Measurements from ENCODE around the gene SPTLC3. TPM values are rescaled to one million over a fixed set of nuclear protein-coding genes. Genes with fewer than 3 reads are reported as not detected.

The SPTLC3 gene
- polyA plus RNA-seq, 3 donors: 0.01 TPM; not detected in 2

DNA sequence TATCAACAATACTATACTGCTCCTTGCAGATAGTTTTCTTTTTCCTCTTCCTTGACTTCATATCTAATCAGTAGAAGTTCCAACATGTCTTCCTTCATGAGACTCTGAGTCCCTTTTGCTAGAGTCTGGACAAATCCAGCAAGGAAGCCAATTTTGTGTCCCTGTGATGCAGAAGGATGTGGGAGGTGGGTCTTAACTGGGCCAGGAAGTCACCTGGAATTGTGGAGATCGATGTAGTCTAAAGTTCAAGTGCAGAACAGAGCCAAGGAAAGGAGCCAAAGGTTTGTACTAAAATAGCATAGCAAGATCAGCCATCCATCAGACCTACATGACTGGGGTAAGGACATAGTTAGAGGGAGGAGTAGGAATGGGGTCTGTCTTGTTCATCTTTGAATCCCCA is 37.6 kb downstream of the SPTLC3 start:
- no peaks in the 10 kb centered on the region for H3K36me3 ChIP-seq (replicated peaks in 1 of 2; ENCODE audit: control insufficient read depth in 1 of 2, insufficient read depth in 2 of 2, low read length in 2 of 2)
- WGBS (ENCODE audit: insufficient coverage): no CpG with 5 or more reads among the region's 1 CpG
- no peaks in the 10 kb centered on the region for H3K9me3 ChIP-seq (replicated peaks in 1 of 2; ENCODE audit: control insufficient read depth in 1 of 2, insufficient read depth in 1 of 2, low read length in 2 of 2)
- H3K27ac ChIP-seq (ENCODE audit: low read depth in 1 of 2, low read length in 2 of 2): no peak overlapping the region
- no peaks in the 10 kb centered on the region for H3K27me3 ChIP-seq (ENCODE audit: control insufficient read depth in 2 of 2, insufficient read depth in 2 of 2, low read length in 2 of 2)
- Mint-ChIP-seq H3K4me3 (no peak overlapping the region), H3K27ac (no peak overlapping the region), H3K9me3 (peaks cover 0 to 8% (median 6%) of the 10 kb centered on the region in 7 donors), H3K36me3 (no peaks in the 10 kb centered on the region), H3K27me3 (ENCODE audit: low read depth in 3 of 3) (peaks cover 0 to 2% (median 2%) of the 10 kb centered on the region in 3 donors), H3K4me1 (no peaks in the 10 kb centered on the region)
- no peaks in the 10 kb centered on the region for H3K79me2 ChIP-seq (ENCODE audit: insufficient read depth, low read length)
- no peak for DNase-seq
- no peaks in the 10 kb centered on the region for H3K4me1 ChIP-seq (ENCODE audit: control insufficient read depth in 1 of 2, insufficient read depth in 2 of 2, low read length in 2 of 2)
- intact Hi-C loops (cut with micrococcal nuclease): no loop called here
- H3K4me2 ChIP-seq (replicated peaks; ENCODE audit: extremely low read depth, low read length, poor library complexity, severe bottlenecking): no peak overlapping the region
- H3K4me3 ChIP-seq (replicated peaks in 1 of 3; ENCODE audit: low read depth in 2 of 3, low read length in 3 of 3): no peak overlapping the region
- H2AFZ ChIP-seq (ENCODE audit: insufficient read depth, low read depth, low read length, poor library complexity, severe bottlenecking): no peak overlapping the region
- TF ChIP-seq CTCF (IDR thresholded peaks at IDR 0.05): no peak
- no peak overlapping the region for H3K9ac ChIP-seq (ENCODE audit: insufficient read depth, low read length, poor library complexity, severe bottlenecking)
- no peaks in the 10 kb centered on the region for H4K20me1 ChIP-seq (ENCODE audit: insufficient read depth, low read length)

- H3K27ac Mint-ChIP-seq: no peak overlapping the region
- no peak overlapping the region for H3K27ac ChIP-seq (ENCODE audit: low read depth in 1 of 2, low read length in 2 of 2)
- no peaks in the 10 kb centered on the region for H3K27me3 Mint-ChIP-seq (ENCODE audit: low read depth in 3 of 3)
- H3K36me3 Mint-ChIP-seq: no peaks in the 10 kb centered on the region
- peaks cover 2 to 14% (median 8%) of the 10 kb centered on the region in 7 donors for H3K9me3 Mint-ChIP-seq
- no peak overlapping the region for H3K4me3 Mint-ChIP-seq
- intact Hi-C loops (cut with micrococcal nuclease): no loop called here
- no peaks in the 10 kb centered on the region for H4K20me1 ChIP-seq (ENCODE audit: insufficient read depth, low read length)
- no peak for DNase-seq
- H3K4me1 ChIP-seq (ENCODE audit: control insufficient read depth in 1 of 2, insufficient read depth in 2 of 2, low read length in 2 of 2): no peaks in the 10 kb centered on the region
- H3K9ac ChIP-seq (ENCODE audit: insufficient read depth, low read length, poor library complexity, severe bottlenecking): no peak overlapping the region
- H3K9me3 ChIP-seq (replicated peaks in 1 of 2; ENCODE audit: control insufficient read depth in 1 of 2, insufficient read depth in 1 of 2, low read length in 2 of 2): peaks cover 5 to 9% of the 10 kb centered on the region in 2 donors
- no peak for TF ChIP-seq CTCF (IDR thresholded peaks at IDR 0.05)
- H3K4me2 ChIP-seq (replicated peaks; ENCODE audit: extremely low read depth, low read length, poor library complexity, severe bottlenecking): no peak overlapping the region
- no peaks in the 10 kb centered on the region for H3K79me2 ChIP-seq (ENCODE audit: insufficient read depth, low read length)
- no peak overlapping the region for H2AFZ ChIP-seq (ENCODE audit: insufficient read depth, low read depth, low read length, poor library complexity, severe bottlenecking)
- H3K4me1 Mint-ChIP-seq: no peaks in the 10 kb centered on the region
- WGBS (ENCODE audit: insufficient coverage): 63% methylated on average over 3 of the region's 3 CpGs
- no peaks in the 10 kb centered on the region for H3K27me3 ChIP-seq (ENCODE audit: control insufficient read depth in 2 of 2, insufficient read depth in 2 of 2, low read length in 2 of 2)
- no peak overlapping the region for H3K4me3 ChIP-seq (replicated peaks in 1 of 3; ENCODE audit: low read depth in 2 of 3, low read length in 3 of 3)
- no peaks in the 10 kb centered on the region for H3K36me3 ChIP-seq (replicated peaks in 1 of 2; ENCODE audit: control insufficient read depth in 1 of 2, insufficient read depth in 2 of 2, low read length in 2 of 2)
These were observed 45.2 kb downstream of the SPTLC3 start for GRCh38 chr20:13054011-13054410.

Measured in CD14-positive monocyte (primary cell).